HG03520 (cell line): ENCODE results near the gene RAE1.

Experiments
- ATAC-seq: cut with Tn5 transposase; IDR thresholded peaks from one replicate; pipeline ENCODE4 v1.9.1; 2021; ENCODE audit warnings: mild to moderate bottlenecking, moderate library complexity; ENCODE audit not compliant: unreplicated experiment

RAE1 gene

GRCh38 chr20:57369596-57369995, 18.5 kb downstream of the RAE1 start:
- ATAC-seq: no peak

GRCh38 chr20:57370316-57370715, 19.3 kb downstream of the RAE1 start:
- no peak for ATAC-seq

DNA sequence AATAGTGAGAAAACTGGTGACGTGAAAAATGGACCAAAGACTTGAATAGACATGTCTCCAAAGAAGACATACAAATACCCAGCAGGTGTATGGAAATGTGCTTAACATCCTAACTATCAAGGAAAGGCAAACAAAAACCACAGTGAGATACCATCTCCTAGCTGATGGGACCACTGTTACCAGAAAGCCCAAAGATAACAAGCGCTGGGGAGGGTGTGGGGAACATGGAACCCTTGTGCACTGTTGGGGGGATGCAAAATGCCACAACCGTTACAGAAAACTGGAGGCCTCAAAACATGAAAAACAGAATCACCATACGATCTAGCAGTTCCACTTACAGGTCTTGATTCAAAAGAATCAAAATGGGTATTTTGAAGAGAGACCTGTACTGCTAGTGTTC, 20.3 kb downstream of the RAE1 start:
- no peak for ATAC-seq

DNA sequence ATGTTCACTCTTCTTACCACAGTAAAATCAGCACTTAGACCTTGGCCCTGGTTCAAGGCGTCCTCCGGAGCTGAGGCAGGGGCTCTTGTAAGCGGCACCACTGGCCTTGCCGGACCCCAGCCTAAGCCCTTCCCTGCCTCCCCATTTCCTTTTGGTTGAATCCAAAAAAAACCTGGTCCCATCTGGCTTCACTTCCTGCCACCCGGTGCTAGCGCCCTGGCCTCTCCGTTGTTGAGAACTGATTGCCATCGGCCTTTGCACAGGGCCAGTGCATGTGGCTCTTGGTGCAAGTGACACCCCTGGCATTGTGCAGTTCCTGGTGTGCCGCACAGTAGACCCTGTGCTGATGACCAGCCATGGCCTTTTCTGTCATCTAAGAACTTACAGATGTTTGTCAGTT, 21.1 kb downstream of the RAE1 start:
- ATAC-seq: no peak

DNA sequence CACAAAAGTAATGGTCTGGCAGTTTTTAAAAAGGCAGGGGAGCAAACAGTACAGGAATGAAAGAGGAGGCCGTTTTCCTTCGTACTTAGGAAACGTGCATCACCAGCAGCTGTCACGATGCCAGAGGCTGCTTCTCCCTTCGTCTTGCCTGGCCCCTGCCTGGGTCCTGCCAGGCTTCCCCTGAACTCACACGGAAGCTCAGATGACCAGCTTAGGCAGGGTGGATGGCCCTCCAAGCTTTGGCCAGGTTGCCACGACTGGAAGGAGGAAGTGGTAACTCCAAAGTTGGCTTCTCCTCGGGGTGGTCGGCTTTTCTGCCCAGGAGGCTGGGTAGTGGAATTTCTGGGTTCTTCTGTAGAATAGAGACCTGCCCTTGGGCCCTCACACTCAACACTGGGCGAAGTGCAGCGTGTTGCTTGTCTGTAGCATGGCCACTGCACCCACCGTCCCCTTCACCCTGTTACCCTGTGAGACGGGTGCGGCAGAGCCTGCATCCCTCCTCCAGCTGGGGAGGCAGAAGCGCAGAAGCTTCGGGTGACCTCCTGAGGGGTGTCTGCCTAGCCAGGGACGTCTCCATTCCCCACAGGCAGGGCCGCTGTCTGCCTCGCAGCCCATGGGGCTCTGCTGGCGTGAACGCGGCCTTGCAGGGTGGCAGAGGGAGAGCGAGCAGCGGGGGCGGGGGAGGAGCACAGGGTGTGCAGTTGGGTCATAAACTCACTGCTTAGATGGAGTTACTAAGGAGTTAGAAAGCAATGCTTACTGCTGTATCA, 21.7 kb downstream of the RAE1 start:
- ATAC-seq: no peak

- ATAC-seq: no peak
Observed at GRCh38 chr20:57374343-57374930, 23.4 kb downstream of the RAE1 start.

DNA sequence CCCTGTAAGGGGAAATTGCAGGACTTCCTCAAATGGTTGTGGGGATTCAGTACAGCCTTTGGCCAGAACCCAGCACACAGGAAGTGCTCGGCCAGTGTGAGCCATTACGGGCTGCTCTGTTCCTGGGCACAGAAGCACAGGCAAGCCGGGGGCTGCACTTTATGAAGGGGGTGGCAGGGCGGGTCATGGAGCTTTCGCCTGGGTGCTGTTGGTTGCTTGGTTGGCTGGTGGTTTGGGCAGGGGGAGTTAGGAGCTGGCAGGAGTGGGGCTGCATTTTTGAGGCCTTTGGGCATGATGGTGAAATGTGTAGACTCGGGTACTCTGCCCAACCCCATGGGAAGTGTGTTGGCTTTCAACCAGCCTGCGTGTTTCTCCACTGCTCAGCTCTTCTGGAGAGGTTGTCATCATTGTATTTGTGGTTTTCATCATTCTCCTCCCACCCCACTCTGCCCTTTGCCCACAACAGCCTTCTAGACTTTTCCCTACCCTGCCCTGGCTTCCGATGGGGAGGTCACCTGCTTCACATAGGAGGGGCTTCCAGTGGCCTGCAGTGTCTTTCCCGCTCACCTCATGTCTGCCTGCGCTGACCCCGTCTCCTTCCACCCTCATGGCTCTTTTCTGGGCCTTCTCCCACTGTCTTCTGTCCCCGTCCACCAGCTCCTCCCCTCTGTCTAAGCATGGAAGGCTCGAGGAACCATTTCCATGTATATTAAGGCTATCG, 24.0 kb downstream of the RAE1 start:
- no peak for ATAC-seq

GRCh38 chr20:57375652-57376230, 24.7 kb downstream of the RAE1 start:
- ATAC-seq: no peak

DNA sequence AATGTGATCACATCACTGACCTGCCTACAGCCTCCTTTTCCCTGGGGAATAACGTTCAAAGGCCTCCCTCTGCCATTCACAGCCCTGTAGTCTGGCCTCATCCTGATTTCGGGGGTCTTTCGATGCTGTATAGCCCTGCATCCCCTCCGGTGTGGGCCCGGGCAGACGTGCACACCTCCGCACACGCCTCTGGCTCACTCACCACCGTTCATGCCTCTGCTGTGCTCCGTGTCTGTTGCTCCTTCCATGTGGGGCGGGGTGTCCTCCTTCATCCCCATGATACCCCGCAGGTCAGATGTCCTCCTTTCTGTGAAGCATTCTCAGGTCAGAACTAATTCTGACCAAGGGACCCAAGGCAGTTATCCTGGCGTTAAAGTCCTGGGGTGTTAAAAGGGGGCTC, 26.3 kb downstream of the RAE1 start:
- no peak for ATAC-seq

- no peak for ATAC-seq
Observed at GRCh38 chr20:57378107-57378506, 27.1 kb downstream of the RAE1 start.

DNA sequence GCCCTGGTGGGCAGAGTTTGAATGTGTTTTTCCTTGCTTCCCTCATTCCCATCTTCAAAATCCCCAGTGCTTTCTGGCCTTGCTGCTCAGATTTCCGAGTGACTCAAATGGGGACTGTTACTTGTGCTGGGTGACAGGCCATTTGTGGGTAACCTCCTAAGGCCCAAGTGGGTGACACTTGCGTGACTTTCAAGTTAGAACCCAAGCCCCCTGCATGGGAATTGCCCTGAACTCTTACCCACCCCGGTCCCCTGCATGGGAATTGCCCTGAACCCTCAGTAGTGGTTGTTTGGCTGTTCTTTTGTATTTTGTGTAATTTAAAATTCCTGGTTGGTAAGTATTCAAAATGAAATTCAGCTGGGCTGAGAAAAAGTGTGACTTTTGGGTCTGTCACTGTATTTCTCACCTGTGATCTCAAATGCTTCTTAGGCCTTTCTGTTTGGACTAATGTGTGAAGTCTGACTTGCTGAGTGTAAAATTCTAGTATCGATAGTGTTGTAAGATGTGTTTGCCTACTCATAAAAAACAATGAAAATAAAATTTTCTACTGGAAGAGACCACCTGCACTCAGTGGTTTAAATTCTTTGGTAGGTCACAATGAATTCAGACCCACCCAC, 27.7 kb downstream of the RAE1 start:
- ATAC-seq: no peak

DNA sequence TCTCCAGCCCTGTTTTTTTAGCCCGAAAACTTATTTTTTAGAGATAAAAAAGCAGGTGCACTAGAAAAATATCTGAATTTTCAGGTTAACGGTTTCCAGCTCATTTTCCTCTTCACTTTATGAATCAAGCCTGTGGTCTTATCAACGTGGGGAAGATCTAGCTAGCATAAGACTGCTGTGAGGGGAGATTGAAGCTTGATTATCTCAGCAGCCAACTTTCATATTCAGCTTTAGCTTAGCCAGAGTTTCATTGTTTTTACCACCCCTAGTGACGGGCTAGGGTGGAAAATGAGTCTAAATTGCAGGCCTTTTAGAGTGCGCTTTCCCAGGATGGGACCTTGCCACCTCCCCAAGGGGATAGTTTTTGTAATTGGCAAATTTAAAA, 28.2 kb downstream of the RAE1 start:
- ATAC-seq: no peak

GRCh38 chr20:57380081-57380750, 29.2 kb downstream of the RAE1 start:
- no peak for ATAC-seq

DNA sequence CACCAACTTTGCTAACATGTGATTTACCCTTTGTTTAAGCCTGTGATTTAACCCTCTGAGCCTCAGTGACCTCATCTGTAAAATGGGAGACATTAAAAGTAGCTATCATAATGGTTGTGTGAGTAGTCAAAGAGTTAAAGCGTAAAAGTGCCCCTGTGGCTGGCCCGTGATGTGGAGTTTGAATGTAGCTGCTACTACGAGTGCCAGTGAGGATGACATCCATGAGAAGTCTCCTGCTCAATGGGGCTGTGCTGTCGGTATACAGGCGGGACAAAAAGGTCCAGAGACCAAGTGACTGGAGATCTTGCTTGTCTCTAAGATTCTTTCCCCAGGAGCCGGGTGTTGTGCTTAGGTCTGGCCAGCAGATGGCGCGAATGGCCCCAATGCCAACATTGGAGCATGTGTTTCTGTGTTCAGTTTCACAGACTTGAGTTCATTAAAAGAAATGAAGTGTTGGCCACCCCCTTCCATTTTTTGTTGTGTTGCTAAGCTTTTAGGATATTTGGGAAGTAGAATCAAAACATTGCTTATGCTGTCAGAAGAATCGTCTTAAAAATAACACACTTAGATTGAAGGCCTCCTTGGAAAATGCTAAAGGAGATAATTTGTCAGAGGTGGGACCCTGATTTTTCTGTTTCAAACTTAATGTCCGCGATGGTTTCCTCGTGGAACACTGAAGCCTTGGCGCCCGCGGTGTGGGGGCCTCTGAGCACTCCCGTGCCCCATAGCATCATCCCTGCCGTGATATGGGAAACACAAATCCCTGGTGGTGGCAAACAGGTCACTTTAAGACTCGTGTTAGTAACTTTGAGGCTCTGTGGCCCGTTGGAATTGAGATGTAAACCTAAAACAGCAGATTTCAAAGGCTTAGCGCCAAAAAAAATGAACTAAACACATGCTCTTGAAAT, 30.8 kb downstream of the RAE1 start:
- ATAC-seq: no peak

DNA sequence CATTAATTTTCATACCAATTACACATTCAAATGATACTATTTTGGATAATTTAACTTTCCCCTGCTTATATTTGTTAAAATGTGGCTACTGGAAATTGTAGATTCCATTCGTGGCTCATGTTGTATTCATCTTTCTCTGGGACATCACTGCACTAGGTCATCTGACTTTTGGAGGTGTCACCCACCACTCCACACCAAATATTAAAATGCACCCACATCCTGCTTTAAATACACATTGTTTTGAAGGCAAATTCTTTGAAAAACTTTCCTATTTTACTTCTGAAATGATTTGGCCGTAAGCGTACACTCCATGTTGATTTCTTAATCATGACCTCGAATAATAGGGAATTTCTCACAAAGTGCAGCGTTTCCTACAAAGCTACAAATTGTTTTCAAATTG, 31.5 kb downstream of the RAE1 start:
- no peak for ATAC-seq

GRCh38 chr20:57383447-57384347, 32.6 kb downstream of the RAE1 start:
- ATAC-seq: no peak

DNA sequence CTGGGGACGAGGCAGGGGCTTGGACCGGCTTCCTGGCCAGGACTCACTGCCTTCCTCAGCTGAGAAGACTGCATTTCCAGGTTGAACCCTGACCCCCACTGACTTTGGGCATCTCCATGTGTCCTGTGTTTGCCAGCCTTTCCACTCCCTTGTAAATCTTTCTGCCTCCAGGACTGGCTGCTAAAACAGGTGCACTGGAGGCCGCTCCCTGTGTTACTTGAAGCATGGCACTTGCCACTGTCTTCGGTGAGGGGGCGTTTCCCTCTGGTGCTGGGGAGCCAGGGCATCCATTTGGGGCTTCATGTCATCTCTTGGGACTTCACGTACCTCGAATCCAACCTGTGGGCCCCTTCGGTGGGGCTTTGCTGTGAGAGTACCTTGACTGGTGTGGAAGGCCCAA, 33.4 kb downstream of the RAE1 start:
- no peak for ATAC-seq

DNA sequence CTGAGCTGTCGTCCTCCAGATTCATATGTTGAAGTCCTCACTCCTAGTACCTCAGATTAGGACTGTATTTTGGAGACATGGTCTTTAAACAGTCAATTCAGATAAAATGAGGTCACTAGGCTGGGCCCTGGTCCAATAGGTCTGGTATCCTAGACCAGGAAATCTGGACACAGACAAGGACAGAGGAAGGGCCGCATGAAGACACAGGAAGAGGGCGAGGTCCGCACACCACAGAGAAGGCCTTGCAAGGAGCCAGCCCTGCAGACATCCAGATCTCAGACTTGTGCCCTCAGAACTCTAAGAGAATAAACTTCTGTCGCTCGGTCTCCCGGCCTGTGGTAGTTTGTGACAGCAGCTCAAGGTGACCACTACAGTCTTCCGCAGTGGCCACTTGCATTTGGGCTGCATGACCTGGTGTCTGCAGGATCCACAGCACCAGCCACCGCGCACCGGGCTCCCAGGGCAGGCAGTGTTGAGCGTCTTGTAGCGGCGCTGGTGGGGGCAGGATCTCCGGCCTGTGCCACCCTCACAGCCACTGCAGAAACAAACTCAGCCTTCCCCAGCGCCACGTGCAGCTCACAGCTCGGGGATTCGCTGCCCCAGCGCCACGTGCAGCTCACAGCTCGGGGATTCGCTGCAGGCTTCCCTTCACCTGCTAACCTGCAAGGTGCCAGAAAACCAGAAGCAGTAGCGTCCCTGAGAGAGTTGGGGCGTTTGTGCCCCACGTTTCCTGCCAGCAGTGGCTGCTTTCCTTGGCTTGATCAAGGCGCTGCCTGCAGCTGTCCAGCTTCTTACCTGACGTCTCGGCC, 34.1 kb downstream of the RAE1 start:
- no peak for ATAC-seq
